Breast epithelium (tissue), 3 donors: ENCODE measurements around the gene SPNS3.

ENCODE experiments used
- CTCF ChIP-seq, 3 donors: fragments of 450-650 bp; IDR thresholded peaks; one replicate each; pipeline ENCODE4 v1.5.1; 2016 to 2017; ENCODE audit warnings: antibody characterized with exemption in 3 of 3, mild to moderate bottlenecking in 3 of 3, moderate library complexity in 3 of 3
- POLR2AphosphoS5 ChIP-seq, 3 donors: sonication (generic); formaldehyde crosslinking; IDR thresholded peaks; one replicate each; pipeline ENCODE4 v1.6.1; 2017; ENCODE audit warnings: antibody characterized with exemption in 3 of 3

DNA sequence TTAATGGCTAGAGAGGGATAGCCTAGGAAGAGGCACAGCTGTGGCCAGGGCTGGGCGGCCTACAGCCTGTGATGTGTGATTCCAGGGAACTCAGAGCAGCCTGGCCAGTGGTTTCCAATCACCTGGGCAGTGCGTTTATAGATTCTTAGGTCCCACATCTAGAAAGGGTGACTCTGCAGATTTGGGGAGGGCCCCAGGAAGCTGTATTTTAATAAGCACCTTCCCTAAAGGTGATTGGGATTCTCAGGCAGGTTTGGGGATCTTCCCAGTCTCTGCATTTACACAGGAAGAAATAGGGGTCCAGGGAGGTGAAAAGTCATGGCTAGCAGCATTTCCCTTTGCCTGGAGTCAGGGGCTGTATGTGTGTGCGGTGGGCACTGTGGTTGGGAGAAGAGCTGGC is 74.5 kb downstream of the SPNS3 start:
- no peak for TF ChIP-seq POLR2AphosphoS5 (IDR thresholded peaks at IDR 0.05)
- no peak for TF ChIP-seq CTCF (IDR thresholded peaks at IDR 0.05)
